ENCODE data around the gene MDM4.
"Not testable (repeated sequence)": the region's sequence is repeated elsewhere in the genome, so short reads cannot be mapped to it uniquely, and the experiment has no call there.

MDM4 gene

DNA sequence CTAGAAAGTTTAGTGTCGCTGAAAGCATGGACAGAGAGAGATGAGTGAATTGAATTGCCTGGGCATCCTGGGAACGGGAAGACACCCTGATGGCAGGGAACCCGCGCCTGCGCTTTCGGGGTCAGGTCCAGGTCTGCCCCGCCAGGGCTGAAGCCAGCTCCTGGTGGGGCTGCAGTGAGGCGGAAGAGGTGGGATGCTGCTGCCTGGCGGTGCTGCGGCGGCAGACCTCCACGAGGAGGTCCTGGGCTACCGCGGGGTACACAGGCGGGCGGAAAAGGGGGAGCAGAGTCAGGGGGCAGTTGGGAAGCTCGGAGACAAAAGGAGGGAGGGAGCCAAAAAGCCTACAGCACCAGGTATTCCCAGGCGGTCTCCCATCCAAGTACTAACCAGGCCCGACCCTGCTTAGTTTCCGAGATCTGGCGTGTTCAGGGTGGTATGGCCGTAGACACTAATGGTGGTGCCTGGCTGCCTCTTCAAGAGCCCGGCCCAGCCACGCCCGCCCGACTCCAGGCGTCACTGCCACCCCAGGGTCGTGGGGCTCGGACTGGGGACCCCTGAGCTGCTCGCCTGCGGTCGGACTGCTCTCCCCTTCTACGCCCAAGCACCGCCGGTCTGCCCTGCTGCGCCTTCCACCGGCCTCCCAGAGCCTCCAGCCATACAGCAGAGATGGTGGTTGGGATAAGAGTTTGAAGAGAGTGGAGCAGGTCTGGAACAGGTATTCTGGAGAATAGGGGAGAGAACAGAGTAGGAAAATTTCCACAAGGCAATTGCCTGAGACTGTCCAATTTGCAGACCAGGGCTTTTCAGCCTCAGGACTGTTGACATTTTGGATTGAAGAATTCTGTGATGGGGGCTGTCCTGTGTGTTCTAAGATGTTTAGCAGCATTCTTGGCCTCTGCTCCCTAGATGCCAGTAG, 46.1 kb downstream of the MDM4 start:
- DNase-seq (ENCODE audit: low read depth, low spot score), result no peak

DNA sequence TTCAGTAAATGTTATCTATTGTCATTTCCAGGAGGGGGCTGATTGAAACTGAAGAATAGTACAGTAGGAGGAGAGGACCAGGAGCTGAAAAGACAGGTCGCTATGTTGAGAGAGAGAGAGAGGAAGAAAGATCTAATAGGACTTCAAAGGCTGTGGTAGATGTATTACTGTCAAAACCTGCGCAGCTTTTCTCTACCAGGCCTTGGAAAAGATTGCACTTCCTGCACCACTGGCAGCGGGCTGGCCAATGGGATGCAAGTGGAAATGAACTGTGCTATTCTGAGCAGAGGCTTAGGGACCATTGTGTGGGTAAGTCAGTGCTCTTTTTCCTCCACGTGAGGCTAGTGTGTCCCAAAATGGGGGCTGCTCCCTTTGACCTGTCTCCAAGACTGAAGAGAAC, 47.1 kb downstream of the MDM4 start:
- DNase-seq (ENCODE audit: low read depth, low spot score), result no peak

DNA sequence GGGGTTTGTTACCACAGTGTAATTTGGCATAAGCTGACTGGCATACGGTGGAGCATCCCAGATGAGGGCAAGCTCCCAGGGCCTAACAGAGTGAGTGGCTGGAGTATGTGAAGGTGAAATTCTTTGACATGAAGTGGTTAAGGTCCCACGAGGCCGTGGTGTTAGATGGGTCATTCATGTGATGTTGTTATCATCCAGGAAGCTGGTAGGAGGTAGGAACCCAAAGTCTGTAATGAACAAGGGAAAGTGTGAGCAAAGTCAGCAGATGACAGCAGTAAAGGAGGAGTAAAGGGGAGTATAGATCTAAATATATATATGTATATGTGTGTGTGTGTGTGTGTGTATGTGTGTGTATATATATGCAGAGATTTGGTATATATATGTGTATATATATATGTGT, 47.6 kb downstream of the MDM4 start:
- no peak for DNase-seq (ENCODE audit: low read depth, low spot score)

DNA sequence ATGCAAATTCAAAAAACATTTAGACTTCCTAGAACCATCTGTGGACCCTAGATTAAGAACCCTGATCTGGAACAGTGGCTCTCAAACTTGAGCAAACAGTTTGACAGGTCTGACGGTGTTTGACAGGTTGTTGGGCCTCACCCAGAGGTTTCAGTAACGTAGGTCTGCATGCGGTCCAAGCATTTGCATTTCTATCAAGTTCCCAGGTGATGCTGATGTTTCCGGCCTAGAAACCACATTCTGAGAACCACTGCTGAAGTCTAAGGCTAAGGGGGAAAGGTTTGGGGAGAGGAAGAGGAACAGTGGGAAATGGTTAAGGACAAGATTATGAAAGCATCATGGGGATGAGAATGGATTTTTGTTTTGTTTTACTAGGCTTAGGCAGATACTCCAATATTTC, 48.6 kb downstream of the MDM4 start:
- no peak for DNase-seq (ENCODE audit: low read depth, low spot score)

DNA sequence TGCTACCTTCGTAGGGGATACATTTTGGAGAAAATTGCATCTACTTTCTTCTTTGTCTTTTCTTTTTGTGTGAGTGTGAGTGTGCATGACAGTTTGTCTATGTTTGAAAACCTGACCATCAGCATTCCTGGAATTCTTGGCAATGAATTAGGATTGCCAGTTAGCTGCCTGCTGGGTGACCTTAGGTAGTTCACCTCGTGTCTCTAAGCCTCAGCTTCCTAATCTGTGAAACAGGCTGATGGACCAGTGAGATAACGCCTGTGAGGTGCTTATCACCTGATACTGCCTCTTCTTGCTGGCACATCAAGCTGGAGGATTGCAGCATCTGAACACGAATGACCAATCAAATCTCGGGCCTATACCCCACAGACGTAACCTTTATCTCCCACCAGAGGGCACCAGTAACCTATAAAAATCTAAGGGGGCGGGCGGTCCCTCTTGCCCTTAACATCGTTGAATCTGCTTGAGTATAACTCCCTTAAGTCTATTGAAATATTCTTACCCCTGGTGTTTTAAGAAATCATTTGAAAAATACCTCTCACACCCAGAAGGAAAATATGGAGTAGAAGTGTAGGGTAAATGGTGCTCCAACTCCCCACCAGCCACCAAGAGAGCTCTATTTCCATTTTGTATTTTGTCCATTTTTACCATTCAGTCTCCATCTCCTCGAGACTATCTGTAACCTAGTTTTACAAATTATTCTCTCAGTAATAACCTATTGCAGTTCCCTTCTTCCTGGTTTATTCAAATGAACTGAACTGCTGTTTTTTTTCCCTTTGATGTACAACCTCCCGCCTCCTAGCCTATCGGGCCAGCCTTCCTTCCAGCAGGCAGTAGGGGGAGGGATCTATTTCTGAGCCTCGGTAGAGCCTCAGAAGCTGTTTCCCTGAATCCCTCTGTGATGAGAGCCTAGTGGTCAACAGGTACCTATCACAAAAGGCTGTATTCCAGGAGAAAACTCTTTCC, 49.7 kb downstream of the MDM4 start:
- no peak for DNase-seq (ENCODE audit: low read depth, low spot score)

DNA sequence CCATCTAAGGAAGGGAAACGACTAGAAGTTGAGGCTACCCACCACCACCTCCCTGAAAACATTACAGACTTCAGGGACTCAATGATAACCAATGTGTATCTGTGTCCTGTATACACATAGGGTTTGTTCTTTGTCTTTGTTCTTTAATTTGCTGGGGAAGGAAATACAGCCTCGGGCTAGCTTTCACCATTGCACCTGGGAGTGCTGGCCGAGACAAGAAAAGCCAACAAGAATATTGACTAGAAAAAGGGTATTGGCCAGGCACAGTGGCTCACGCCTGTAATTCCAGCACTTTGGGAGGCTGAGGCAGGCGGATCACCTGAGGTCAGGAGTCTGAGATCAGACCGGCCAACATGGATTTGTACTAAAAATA, 50.4 kb downstream of the MDM4 start:
- DNase-seq (ENCODE audit: low read depth, low spot score), result no peak

DNA sequence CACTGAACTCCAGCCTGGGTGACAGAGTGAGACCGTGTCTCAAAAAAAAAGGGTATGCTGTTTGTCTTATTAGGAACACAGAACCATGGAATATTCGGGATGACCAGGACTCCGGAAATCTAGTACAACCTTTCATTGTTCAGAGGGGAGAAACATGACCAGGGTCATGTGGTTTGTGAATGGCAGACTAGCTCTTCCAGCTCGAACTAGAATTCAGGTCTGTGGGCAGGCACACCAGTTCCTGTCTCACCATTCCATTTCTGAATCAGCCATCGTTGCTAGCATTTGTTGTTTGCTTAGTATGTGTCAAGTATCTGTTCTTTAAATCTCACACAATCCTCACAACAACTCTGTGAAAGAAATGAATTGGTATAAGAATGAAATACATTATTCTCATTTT, 50.9 kb downstream of the MDM4 start:
- no peak for DNase-seq (ENCODE audit: low read depth, low spot score)

DNA sequence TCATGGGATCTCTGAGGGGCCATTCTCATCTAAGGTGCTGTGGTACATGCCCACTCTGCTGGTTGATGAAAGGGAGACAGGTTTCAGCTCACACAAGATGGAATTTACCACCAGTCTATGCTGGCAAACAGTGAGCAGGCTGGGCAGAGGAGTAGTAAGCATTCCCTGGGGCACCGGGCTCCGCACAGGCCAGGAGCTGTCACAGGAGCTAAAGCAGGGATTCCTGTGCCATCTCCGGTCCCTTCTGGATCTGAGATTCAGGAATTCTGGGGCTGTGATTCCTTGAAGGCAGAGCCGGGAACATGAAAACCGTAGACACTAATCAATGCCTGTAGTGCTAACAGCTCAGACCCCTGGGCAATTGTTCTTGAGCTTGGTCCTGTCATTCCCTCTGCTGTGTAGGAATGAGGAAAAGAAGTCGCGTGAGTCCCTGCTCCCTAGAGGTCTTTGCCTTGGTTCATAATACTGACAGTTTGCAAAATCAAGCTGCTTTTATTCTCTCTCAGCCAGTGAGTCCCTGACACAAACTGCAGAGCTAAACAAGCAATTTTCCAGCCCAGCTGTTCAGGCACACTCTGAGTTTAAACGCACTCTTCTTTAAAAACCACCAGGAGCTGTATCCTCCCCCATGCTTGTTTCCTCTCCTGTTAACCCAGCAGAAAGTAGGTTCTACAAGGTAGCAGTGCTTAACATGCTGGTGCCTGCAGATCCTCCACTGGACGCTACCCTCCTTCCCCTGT, 52.5 kb downstream of the MDM4 start:
- no peak for DNase-seq (ENCODE audit: low read depth, low spot score)

DNA sequence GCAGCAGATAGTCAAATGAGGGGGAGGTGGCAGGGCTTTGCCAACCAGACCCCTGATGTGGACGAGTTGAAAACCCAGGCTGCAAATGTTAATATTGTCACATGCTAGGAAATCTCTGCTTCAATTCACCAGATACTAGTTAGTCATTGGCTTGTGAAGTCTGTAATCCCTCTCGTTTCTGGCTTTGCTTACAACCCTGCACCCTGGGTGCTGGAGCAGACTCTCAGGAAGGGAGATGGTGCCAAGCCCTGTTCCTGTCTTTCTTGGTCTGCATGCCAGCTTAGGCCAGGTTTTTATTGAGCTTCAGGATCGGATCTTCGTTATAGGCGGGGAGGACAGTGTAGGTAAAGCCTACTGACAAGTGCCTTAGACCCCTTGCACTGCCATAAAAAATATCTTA, 53.3 kb downstream of the MDM4 start:
- no peak for DNase-seq (ENCODE audit: low read depth, low spot score)

DNA sequence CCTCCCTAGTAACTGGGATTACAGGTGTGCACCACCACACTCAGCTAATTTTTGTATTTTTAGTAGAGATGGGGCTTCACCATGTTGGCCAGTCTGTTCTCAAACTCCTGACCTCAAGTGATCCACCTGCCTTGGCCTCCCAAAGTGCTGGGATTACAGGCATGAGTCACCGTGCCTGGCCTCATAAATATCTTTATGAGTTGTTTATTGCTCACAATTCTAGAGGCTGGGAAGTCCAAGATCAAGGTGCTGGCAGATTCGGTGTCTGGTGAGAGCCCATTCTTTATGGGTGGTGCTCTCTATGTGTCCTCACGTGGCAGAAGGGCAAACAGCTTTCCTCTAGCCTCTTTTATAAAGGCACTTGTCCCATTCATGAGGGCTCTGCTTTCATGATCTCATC, 53.8 kb downstream of the MDM4 start:
- not testable (repeated sequence) for DNase-seq (ENCODE audit: low read depth, low spot score)

DNA sequence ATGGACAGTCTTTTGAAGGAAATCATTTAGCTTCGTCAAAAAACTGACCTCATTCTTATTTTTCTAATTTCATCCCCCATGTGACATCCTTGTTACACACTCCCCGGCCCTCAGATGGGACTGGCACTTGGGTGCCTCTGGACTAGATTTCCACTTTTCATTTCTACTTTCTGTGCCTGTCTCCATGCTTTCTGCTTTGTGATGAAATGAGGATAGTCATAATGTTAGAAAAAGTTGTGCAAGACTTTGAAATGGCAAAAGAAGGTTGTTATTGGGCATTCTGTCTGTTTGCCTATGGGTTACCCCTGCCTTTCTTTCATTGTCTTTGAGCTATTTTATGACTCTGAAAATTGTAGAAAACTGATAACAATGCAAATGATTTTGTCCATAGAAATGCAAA, 54.9 kb downstream of the MDM4 start:
- DNase-seq (ENCODE audit: low read depth, low spot score), result no peak

DNA sequence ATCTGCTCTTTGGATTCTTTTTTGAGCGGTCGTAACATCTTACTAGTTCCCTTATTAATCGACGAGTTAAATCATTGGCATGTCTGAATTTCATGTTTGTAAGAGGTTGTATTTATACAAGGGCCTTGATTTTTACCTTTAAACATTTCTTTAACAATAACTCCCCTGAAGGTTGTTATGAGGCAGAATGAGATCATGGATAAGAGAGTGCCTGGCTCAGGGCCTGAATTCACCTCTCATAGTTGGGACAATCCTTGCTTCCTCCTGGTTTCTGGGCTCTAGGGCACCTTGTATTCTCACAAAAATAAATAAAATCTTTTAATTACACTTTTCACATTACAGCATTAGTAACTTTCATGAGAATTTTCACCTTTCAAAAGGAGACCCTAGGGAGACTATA, 55.4 kb downstream of the MDM4 start:
- DNase-seq (ENCODE audit: low read depth, low spot score), result no peak

DNA sequence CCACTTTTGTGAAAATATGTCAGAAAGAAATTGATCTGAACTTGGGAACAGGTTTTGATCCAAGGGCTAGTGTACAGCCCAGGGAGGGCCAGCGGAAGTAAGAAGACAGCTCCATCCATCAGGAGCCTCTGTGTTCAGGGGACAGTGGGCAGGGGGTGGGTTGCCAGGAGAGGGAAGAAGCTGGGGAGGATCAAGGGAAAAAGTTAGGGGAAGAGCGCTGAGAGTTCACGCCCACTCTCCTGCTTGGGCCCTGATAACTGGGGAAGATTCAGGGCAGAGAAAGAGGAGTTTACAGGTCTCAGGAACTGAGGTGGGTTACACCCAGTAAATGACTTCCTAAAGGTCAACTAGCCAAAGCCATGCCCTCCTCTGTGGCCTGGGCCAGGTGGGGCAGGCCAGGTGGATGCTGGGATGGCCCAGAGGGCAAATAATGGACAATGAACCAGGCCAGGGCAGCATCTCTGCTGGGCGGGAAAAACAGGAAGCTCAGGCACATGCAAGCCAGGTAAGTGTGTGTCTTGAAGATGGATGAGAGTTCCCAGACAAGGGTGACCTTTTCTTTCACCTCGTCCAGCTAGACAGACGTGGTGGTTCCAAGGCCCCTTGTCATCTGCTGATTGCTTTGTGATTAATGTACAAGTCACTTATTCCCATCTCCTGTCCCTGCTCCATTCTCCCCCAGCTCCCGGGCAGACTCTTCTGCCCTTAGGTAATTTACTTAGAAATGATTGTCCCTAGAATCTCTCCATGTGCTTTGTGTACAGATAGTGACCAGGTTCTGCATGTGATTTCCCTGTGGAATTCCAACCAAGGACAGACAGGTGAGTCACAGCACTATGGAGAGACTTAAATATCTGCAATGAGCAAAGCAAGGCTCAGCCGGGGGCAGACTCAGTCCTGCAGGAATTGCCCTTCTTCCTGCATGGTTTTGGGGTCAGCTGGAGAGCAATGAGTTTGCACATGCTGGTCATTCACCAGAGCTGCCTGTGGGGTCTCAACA, 57.0 kb downstream of the MDM4 start:
- DNase-seq (ENCODE audit: low read depth, low spot score), result no peak

DNA sequence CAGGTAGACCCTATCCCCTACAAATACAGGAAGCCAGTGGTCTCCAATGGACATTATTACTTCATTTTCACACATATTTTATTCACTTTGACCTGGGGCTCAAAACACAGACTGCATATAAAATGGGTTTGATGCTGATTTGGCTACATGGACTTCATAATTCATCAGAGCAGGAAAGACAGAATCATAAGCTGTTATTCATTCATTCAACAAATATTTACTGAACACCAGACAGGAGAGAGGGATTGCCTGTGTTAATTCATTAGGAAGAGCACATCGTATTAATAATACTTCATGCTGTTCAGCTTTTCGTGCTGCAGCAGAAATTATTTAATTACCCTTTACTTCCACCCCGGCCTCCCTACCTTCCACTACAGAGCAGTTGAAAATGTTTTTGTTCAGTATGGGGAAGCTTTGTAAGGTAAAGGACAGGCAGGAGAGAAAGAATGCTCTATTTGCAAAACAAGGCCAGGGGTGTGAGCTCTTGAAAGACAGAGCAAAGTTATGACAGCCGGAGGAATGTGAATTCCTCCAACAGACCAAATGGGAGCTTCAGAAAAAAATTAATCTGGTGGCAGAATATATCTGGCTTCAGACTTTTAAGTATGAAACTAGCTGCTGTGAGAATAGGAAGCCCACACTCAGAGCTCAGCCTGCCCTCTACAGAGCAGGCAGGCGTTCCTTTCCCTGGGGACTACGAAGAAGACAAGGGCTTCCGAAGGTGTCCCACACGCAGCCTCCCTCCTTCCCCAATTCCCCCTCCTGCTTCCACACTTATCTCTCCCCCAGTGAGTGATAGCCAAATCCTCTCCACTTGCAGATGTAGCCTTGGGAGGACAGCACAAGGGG, 58.0 kb downstream of the MDM4 start:
- no peak for DNase-seq (ENCODE audit: low read depth, low spot score)

DNA sequence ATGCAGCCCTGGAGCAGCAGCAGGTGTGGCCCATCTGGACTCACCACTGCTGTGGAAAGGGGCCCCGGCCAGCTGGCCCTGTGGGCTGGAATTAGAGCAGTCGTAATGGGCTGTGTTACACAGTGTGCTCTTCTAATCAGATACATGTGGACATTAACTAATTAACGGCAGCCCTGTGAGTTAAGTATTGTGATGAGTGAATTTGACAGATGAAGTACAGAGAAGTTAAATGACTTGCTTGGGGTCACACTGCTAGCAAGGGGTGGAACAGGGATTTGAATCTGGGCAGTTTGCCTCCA, 58.6 kb downstream of the MDM4 start:
- no peak for DNase-seq (ENCODE audit: low read depth, low spot score)

DNA sequence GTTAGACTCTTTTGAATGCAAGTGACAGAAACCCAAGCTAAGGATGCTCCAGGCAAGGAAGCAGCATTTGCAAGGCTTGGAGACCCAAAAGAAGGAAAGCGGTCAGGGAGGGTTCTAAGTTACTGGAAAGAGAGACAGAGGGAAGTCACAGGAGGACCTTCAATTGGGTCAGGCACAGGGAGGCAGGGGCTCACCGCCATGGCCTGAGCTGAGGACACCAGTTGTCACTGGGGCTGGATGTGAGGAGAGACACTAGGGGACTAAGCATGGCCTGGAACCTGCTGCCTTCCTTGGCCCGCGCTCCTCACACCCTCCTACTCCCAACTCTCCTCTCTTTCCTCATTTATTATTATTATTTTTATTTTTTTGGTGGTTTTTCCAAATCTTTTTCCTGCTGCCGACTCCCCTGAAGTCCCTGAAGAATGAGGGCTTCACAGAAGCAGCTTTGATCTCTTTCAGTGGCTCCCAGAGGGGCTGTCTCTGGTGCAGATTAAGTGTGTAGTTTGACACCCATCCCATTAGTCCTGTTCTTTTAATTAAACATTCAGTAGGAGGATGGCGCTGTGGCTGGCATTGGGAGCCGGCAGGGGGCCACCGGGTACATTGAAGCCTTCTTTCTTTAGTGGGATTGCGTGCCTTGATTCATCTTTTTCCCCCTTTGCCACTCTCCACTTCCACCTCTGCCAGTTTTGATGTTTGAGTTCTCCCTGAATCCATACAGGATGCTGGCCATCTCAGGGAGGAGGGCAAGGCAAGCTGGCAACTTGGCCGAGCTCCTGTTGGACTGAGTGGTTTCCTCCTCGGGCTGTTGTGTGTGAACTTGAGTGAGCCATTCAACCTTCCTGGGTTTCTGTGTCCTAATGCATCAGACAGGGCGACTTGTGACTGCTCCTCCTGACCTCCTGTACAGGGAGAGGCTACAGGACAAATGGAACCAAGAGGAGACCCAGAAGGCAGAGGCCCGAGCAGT, 59.3 kb downstream of the MDM4 start:
- no peak for DNase-seq (ENCODE audit: low read depth, low spot score)

DNA sequence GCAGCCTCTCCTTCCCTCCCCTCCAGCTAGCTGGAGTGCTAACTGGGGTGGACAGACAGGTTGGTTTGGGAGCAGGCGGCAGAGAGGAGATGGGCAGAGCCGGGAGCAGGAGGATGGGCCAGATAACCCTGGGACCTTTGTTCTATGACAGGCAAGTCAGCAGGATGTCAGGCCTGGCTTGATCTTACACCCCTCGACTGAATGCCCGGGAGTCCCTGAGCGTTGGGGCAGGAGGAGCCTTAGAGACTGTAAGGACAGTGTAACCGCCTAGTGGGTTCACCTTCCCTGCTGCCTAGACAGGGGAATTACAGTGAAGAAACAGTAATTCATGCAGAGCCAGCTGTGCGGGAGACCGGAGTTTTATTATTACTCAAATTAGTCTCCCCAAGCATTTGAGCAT, 60.2 kb downstream of the MDM4 start:
- DNase-seq (ENCODE audit: low read depth, low spot score), result no peak

DNA sequence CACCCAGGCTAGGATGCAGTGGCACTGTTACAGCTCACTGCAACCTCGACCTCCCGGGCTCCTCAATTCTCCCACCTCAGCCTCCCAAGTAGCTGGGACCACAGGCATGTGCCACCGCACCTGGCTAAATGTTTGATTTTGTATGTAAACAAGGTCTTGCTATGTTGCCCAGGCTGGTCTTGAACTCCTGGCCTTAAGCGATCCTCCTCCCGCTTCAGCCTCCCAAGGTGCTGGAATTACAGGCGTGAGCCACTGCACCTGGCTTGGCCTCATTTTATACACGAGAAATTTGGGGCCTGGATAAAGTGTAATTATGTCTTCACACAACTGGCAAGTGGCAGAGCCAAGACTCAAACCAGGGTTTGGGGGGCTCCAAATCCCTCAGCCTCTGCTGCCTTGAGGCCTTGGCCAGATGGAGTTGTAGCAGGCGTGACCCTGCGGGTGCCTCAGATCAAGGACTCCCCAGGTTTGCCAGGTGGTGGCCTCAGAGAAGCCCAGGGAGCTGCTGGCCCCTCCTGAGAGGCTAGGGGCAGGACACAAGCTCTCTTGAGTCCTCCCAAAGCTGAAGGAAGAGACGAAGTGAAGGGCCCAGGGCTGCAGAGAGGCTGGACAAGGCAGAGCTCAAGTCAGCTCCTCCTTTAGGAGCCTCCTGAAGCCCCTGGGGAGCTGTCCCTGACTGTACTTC, 61.7 kb downstream of the MDM4 start:
- DNase-seq (ENCODE audit: low read depth, low spot score), result no peak
